Heart left ventricle (tissue), 13 donors: ENCODE results near the gene BCL11A.

ENCODE experiments used
- POLR2A ChIP-seq, 2 donors: fragments of 450-650 bp; IDR thresholded peaks; one replicate each; pipeline ENCODE4 v1.6.1; 2017; ENCODE audit warnings: antibody characterized with exemption in 2 of 2, mild to moderate bottlenecking in 2 of 2, moderate library complexity in 2 of 2
- TF ChIP-seq, protein P1 (sequence below), 12 donors: fragments of 200-600 bp; sonication (generic) in 4 of 12; IDR thresholded peaks; one replicate each; pipeline versions ENCODE4 v1.5.0 to v1.8.0; 2018 to 2022; ENCODE audit warnings: antibody characterized with exemption in 12 of 12, mild to moderate bottlenecking in 5 of 12
- donor health status: ischemic (EF 13 %, LVEDD 7.1; RV severe dilation, severe dysfunction).
- donor health status: DM: no; HTN: yes; CAD: no.
- donor health status: DM: no; HTN: no; CAD: no.
- donor health status: ischemic (EF 25% LVEDD 6.9; RV normal size, moderate dysfunction).
- donor health status: ischemic (EF 25% LVEDD 5.7; RV mildly dilated, moderate dysfunction).
- donor health status: ischemic (EF 35%, LVEDD 5.7; RV mildly dilated, moderate dysfunction).
- donor health status: nonischemic (EF 11% LVEDD 7.7; RV severe dilation, severe dysfunction).
- donor health status: DM: yes; HTN: yes; CAD: no.
- donor health status: PGD.
- donor health status: ischemic (EF 29% LVEDD 5.4; RV normal size, mild dysfunction).
- donor health status: nonischemic (EF 23%, LVEDD 6.1; RV moderate dilation, normal function).

DNA sequence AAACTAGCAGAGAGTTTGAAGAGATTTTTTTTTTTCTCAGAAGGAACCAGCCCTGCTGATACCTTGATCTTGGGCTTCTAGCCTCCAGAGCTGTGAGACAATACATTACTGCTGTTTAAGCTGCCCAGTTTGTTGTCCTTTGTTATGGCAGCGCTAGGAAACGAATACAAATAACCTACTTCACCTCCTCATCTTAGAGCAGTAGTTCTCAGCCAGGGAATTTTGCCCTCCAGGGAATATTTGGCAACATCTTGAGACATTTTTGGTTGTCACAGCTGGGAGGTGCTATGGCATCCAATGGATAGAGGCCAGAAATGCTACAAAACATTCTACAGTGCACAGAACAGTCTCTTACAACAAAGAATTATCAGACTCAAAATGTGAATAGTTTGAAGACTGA is 43.9 kb upstream of the BCL11A start:
- no peak for TF ChIP-seq POLR2A (IDR thresholded peaks at IDR 0.05)
- TF ChIP-seq, protein P1, sequence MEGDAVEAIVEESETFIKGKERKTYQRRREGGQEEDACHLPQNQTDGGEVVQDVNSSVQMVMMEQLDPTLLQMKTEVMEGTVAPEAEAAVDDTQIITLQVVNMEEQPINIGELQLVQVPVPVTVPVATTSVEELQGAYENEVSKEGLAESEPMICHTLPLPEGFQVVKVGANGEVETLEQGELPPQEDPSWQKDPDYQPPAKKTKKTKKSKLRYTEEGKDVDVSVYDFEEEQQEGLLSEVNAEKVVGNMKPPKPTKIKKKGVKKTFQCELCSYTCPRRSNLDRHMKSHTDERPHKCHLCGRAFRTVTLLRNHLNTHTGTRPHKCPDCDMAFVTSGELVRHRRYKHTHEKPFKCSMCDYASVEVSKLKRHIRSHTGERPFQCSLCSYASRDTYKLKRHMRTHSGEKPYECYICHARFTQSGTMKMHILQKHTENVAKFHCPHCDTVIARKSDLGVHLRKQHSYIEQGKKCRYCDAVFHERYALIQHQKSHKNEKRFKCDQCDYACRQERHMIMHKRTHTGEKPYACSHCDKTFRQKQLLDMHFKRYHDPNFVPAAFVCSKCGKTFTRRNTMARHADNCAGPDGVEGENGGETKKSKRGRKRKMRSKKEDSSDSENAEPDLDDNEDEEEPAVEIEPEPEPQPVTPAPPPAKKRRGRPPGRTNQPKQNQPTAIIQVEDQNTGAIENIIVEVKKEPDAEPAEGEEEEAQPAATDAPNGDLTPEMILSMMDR (IDR thresholded peaks at IDR 0.05): no peak
